BLaER1 (cell line): ENCODE measurements around the gene LUC7L.

ENCODE experiments used
- H3K27ac ChIP-seq: shearing (Covaris generic); formaldehyde crosslinking; 2 replicates; pipeline ENCODE4 v1.8.1; 2022
- H3K27me3 ChIP-seq: shearing (Covaris generic); formaldehyde crosslinking; 2 replicates; pipeline ENCODE4 v1.8.1; 2022
- H3K36me3 ChIP-seq: shearing (Covaris generic); formaldehyde crosslinking; 2 replicates; pipeline ENCODE4 v1.8.1; 2022
- H3K4me1 ChIP-seq: shearing (Covaris generic); formaldehyde crosslinking; 2 replicates; pipeline ENCODE4 v1.8.1; 2022
- H3K4me2 ChIP-seq: shearing (Covaris generic); formaldehyde crosslinking; 2 replicates; pipeline ENCODE4 v1.8.1; 2022
- H3K4me3 ChIP-seq: shearing (Covaris generic); formaldehyde crosslinking; 2 replicates; pipeline ENCODE4 v1.8.1; 2022
- H3K9ac ChIP-seq: shearing (Covaris generic); formaldehyde crosslinking; 2 replicates; pipeline ENCODE4 v1.8.1; 2022
- H3K9me3 ChIP-seq: shearing (Covaris generic); formaldehyde crosslinking; 2 replicates; pipeline ENCODE4 v1.8.1; 2022
- H4K20me1 ChIP-seq: shearing (Covaris generic); formaldehyde crosslinking; 2 replicates; pipeline ENCODE4 v1.8.1; 2022
- Cebpa-rat ChIP-seq: shearing (Covaris generic); IDR thresholded peaks from 2 replicates; pipeline ENCODE4 v1.8.1; 2022

The LUC7L gene

GRCh38 chr16:203246-203645, 26.0 kb downstream of the LUC7L start:
- Histone ChIP-seq H3K36me3 (peaks cover 100% of the 10 kb centered on the region), H3K27me3 (no peaks in the 10 kb centered on the region)

GRCh38 chr16:200388-200787, 28.9 kb downstream of the LUC7L start:
- H3K4me1 ChIP-seq, result no peaks in the 10 kb centered on the region
- H3K9me3 ChIP-seq, result no peaks in the 10 kb centered on the region
- H3K4me2 ChIP-seq, result no peak overlapping the region
- H3K27ac ChIP-seq, result no peak overlapping the region
- H3K4me3 ChIP-seq, result no peak overlapping the region
- peaks cover 93% of the 10 kb centered on the region for H4K20me1 ChIP-seq
- no peak for TF ChIP-seq Cebpa-rat
- no peaks in the 10 kb centered on the region for H3K27me3 ChIP-seq
- H3K9ac ChIP-seq, result no peak overlapping the region
- peaks cover 100% of the 10 kb centered on the region for H3K36me3 ChIP-seq

More at GRCh38 chr16:203246-203645, 26.0 kb downstream of the LUC7L start:
- Histone ChIP-seq H3K9ac (no peak overlapping the region), H3K4me3 (no peak overlapping the region), H3K4me2 (no peak overlapping the region), H3K9me3 (no peaks in the 10 kb centered on the region), H4K20me1 (peaks cover 95% of the 10 kb centered on the region), H3K27ac (no peak overlapping the region), H3K4me1 (no peaks in the 10 kb centered on the region)
- no peak for TF ChIP-seq Cebpa-rat

- Histone ChIP-seq H3K4me2 (no peak overlapping the region), H3K4me1 (no peaks in the 10 kb centered on the region), H3K27me3 (no peaks in the 10 kb centered on the region), H3K27ac (no peak overlapping the region), H4K20me1 (peaks cover 95% of the 10 kb centered on the region), H3K9ac (no peak overlapping the region), H3K9me3 (no peaks in the 10 kb centered on the region), H3K4me3 (no peak overlapping the region), H3K36me3 (peaks cover 100% of the 10 kb centered on the region)
- TF ChIP-seq Cebpa-rat, result no peak
These were observed 34.7 kb downstream of the LUC7L start for GRCh38 chr16:194516-194915.

- H3K4me1 ChIP-seq, result no peaks in the 10 kb centered on the region
- H3K36me3 ChIP-seq, result peaks cover 100% of the 10 kb centered on the region
- H3K9ac ChIP-seq, result no peak overlapping the region
These were observed 35.8 kb downstream of the LUC7L start for GRCh38 chr16:193441-193840.

GRCh38 chr16:192686-193085, 36.6 kb downstream of the LUC7L start:
- Histone ChIP-seq H3K9ac (no peak overlapping the region), H3K36me3 (peaks cover 100% of the 10 kb centered on the region)
- TF ChIP-seq Cebpa-rat, result no peak

More at GRCh38 chr16:193441-193840, 35.8 kb downstream of the LUC7L start:
- no peaks in the 10 kb centered on the region for H3K27me3 ChIP-seq
- H3K4me3 ChIP-seq, result no peak overlapping the region
- no peak for TF ChIP-seq Cebpa-rat
- no peaks in the 10 kb centered on the region for H3K9me3 ChIP-seq
- peaks cover 95% of the 10 kb centered on the region for H4K20me1 ChIP-seq
- no peak overlapping the region for H3K4me2 ChIP-seq
- no peak overlapping the region for H3K27ac ChIP-seq

GRCh38 chr16:191831-192230, 37.4 kb downstream of the LUC7L start:
- H3K9me3 ChIP-seq, result no peaks in the 10 kb centered on the region
- TF ChIP-seq Cebpa-rat, result no peak
- H4K20me1 ChIP-seq, result peaks cover 97% of the 10 kb centered on the region
- peaks cover 99% of the 10 kb centered on the region for H3K36me3 ChIP-seq
- H3K27me3 ChIP-seq, result no peaks in the 10 kb centered on the region
- H3K9ac ChIP-seq, result no peak overlapping the region
- H3K27ac ChIP-seq, result no peak overlapping the region
- no peak overlapping the region for H3K4me2 ChIP-seq
- H3K4me3 ChIP-seq, result no peak overlapping the region
- H3K4me1 ChIP-seq, result no peaks in the 10 kb centered on the region

More at GRCh38 chr16:192686-193085, 36.6 kb downstream of the LUC7L start:
- no peaks in the 10 kb centered on the region for H3K9me3 ChIP-seq
- H3K27me3 ChIP-seq, result no peaks in the 10 kb centered on the region
- H3K4me3 ChIP-seq, result no peak overlapping the region
- H3K4me2 ChIP-seq, result no peak overlapping the region
- no peak overlapping the region for H3K27ac ChIP-seq
- H4K20me1 ChIP-seq, result peaks cover 99% of the 10 kb centered on the region
- H3K4me1 ChIP-seq, result no peaks in the 10 kb centered on the region

GRCh38 chr16:189604-190186, 39.6 kb downstream of the LUC7L start:
- Histone ChIP-seq H3K9me3 (no peaks in the 10 kb centered on the region), H4K20me1 (peaks cover 87% of the 10 kb centered on the region), H3K4me3 (no peak overlapping the region), H3K9ac (no peak overlapping the region), H3K27ac (no peak overlapping the region), H3K4me2 (no peak overlapping the region), H3K27me3 (no peaks in the 10 kb centered on the region), H3K4me1 (no peaks in the 10 kb centered on the region), H3K36me3 (peaks cover 89% of the 10 kb centered on the region)
- TF ChIP-seq Cebpa-rat, result no peak

- no peaks in the 10 kb centered on the region for H3K4me1 ChIP-seq
- no peaks in the 10 kb centered on the region for H3K9me3 ChIP-seq
- peaks cover 89% of the 10 kb centered on the region for H3K36me3 ChIP-seq
- H3K27ac ChIP-seq, result no peak overlapping the region
- no peaks in the 10 kb centered on the region for H3K27me3 ChIP-seq
- no peak overlapping the region for H3K4me3 ChIP-seq
- no peak overlapping the region for H3K9ac ChIP-seq
- no peak overlapping the region for H3K4me2 ChIP-seq
- TF ChIP-seq Cebpa-rat, result no peak
- H4K20me1 ChIP-seq, result peaks cover 87% of the 10 kb centered on the region
These were observed 40.6 kb downstream of the LUC7L start for GRCh38 chr16:188674-189073.

- H3K4me2 ChIP-seq, result no peak overlapping the region
- peaks cover 88% of the 10 kb centered on the region for H4K20me1 ChIP-seq
- H3K27me3 ChIP-seq, result no peaks in the 10 kb centered on the region
- no peaks in the 10 kb centered on the region for H3K9me3 ChIP-seq
- TF ChIP-seq Cebpa-rat, result no peak
- H3K9ac ChIP-seq, result no peak overlapping the region
- no peaks in the 10 kb centered on the region for H3K4me1 ChIP-seq
- no peak overlapping the region for H3K4me3 ChIP-seq
- no peak overlapping the region for H3K27ac ChIP-seq
- H3K36me3 ChIP-seq, result peaks cover 82% of the 10 kb centered on the region
These were observed 41.9 kb downstream of the LUC7L start for GRCh38 chr16:187330-187729.

GRCh38 chr16:185691-186090, 43.6 kb downstream of the LUC7L start:
- Histone ChIP-seq H3K4me3 (no peak overlapping the region), H3K27me3 (peaks cover 11% of the 10 kb centered on the region), H3K4me1 (peaks cover 10% of the 10 kb centered on the region), H4K20me1 (peaks cover 86% of the 10 kb centered on the region), H3K9me3 (no peaks in the 10 kb centered on the region), H3K4me2 (no peak overlapping the region), H3K36me3 (peaks cover 66% of the 10 kb centered on the region), H3K9ac (no peak overlapping the region), H3K27ac (no peak overlapping the region)
- no peak for TF ChIP-seq Cebpa-rat

- H3K4me2 ChIP-seq, result no peak overlapping the region
- no peaks in the 10 kb centered on the region for H3K9me3 ChIP-seq
These were observed 44.0 kb downstream of the LUC7L start for GRCh38 chr16:185213-185612.

More at GRCh38 chr16:185213-185612, 44.0 kb downstream of the LUC7L start:
- H3K9ac ChIP-seq, result no peak overlapping the region
- TF ChIP-seq Cebpa-rat, result no peak
- peaks cover 61% of the 10 kb centered on the region for H3K36me3 ChIP-seq
- peaks cover 15% of the 10 kb centered on the region for H3K27me3 ChIP-seq
- peaks cover 86% of the 10 kb centered on the region for H4K20me1 ChIP-seq
- no peak overlapping the region for H3K4me3 ChIP-seq
- peaks cover 12% of the 10 kb centered on the region for H3K4me1 ChIP-seq
- no peak overlapping the region for H3K27ac ChIP-seq
